ENCODE data around the gene UQCR10. TPM values are rescaled to one million over a fixed set of nuclear protein-coding genes. Genes with fewer than 3 reads are reported as not detected.
A peak's percentile ranks its signal among the peaks of the same experiment; 100 is the strongest.

UQCR10 gene
- total RNA-seq, 1 experiment from 2014 or later = 93.7 TPM

DNA sequence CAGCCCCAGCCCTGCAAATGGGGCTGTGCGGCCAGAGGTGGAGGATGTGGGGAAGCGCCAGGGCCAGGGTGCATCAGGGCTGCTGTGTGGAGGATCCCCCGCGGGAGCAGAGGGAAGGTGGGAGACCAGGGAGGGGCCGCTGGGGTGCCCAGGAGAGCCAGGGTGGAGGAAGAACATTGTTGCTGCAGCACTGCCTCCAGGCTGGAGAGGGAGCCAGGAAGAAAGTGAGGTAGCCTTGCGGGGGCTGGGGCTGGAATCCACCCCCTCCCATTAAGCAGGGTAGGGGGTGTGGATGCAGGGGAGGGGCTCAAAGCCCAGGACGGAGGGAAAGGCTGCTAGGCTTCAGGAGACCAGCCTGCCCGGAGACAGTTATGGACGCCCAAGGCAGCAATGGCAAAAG is 32.3 kb upstream of the UQCR10 start:
- Histone ChIP-seq H3K9me3 (ENCODE audit: control insufficient read depth, insufficient read depth, low read depth, low read length) (no peaks in the 10 kb centered on the region), H3K27ac (ENCODE audit: low read length) (no peak overlapping the region), H3K4me1 (ENCODE audit: control insufficient read depth, insufficient read depth, low read length) (peaks cover 2% of the 10 kb centered on the region; the same call in 1 of the 2 replicates), H3K4me3 (ENCODE audit: low read depth in 2 of 2, low read length in 2 of 2) (no peak overlapping the region), H3K27me3 (ENCODE audit: control insufficient read depth, insufficient read depth, low read length) (no peaks in the 10 kb centered on the region), H3K36me3 (ENCODE audit: control insufficient read depth, insufficient read depth, low read length) (no peaks in the 10 kb centered on the region)
- POLR2A ChIA-PET = no interaction called here
- no peak for TF ChIP-seq REST (IDR thresholded peaks at IDR 0.05; ENCODE audit: insufficient read depth in 1 of 2, low read depth in 2 of 2, low read length in 1 of 2)
- TF ChIP-seq, protein P1, sequence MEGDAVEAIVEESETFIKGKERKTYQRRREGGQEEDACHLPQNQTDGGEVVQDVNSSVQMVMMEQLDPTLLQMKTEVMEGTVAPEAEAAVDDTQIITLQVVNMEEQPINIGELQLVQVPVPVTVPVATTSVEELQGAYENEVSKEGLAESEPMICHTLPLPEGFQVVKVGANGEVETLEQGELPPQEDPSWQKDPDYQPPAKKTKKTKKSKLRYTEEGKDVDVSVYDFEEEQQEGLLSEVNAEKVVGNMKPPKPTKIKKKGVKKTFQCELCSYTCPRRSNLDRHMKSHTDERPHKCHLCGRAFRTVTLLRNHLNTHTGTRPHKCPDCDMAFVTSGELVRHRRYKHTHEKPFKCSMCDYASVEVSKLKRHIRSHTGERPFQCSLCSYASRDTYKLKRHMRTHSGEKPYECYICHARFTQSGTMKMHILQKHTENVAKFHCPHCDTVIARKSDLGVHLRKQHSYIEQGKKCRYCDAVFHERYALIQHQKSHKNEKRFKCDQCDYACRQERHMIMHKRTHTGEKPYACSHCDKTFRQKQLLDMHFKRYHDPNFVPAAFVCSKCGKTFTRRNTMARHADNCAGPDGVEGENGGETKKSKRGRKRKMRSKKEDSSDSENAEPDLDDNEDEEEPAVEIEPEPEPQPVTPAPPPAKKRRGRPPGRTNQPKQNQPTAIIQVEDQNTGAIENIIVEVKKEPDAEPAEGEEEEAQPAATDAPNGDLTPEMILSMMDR (IDR thresholded peaks at IDR 0.05) = no peak
- no TSS peak for BruUV-seq (replicated peaks)
- ATAC-seq (no peak), DNase-seq (ENCODE audit: low read depth, low spot score) (no peak)
- in situ Hi-C loops (cut with HindIII; ENCODE audit: low pct_unique_long_range_greater_than_20kb, low sequenced_read_pairs) (no loop called here), intact Hi-C loops (cut with micrococcal nuclease; ENCODE audit: unreplicated experiment) (no loop called here)
- CTCF ChIA-PET = no interaction called here

GRCh38 chr22:29735416-29735815 is 31.8 kb upstream of the UQCR10 start:
- Histone ChIP-seq H3K9me3 (ENCODE audit: control insufficient read depth, insufficient read depth, low read depth, low read length) (no peaks in the 10 kb centered on the region), H3K27me3 (ENCODE audit: control insufficient read depth, insufficient read depth, low read length) (no peaks in the 10 kb centered on the region), H3K4me3 (ENCODE audit: low read depth in 2 of 2, low read length in 2 of 2) (no peak overlapping the region), H3K36me3 (ENCODE audit: control insufficient read depth, insufficient read depth, low read length) (no peaks in the 10 kb centered on the region), H3K4me1 (ENCODE audit: control insufficient read depth, insufficient read depth, low read length) (peaks cover 2% of the 10 kb centered on the region; the same call in 1 of the 2 replicates), H3K27ac (ENCODE audit: low read length) (no peak overlapping the region)
- POLR2A ChIA-PET = no interaction called here
- in situ Hi-C loops (cut with HindIII; ENCODE audit: low pct_unique_long_range_greater_than_20kb, low sequenced_read_pairs) = no loop called here
- TF ChIP-seq, protein P1 (IDR thresholded peaks at IDR 0.05) = no peak
- no peak for TF ChIP-seq SIN3A (IDR thresholded peaks at IDR 0.05; ENCODE audit: borderline replicate concordance, insufficient read depth, low read depth, low read length)
- no peak for TF ChIP-seq TCF7L2 (IDR thresholded peaks at IDR 0.05; ENCODE audit: low read depth, low read length)
- no peak for TF ChIP-seq REST (IDR thresholded peaks at IDR 0.05; ENCODE audit: insufficient read depth in 1 of 2, low read depth in 2 of 2, low read length in 1 of 2)
- no peak for TF ChIP-seq POLR2AphosphoS5 (IDR thresholded peaks at IDR 0.05; ENCODE audit: low read depth, low read length)
- BruUV-seq (replicated peaks) = no TSS peak
- intact Hi-C loops (cut with micrococcal nuclease; ENCODE audit: unreplicated experiment) = no loop called here
- DNase-seq (ENCODE audit: low read depth, low spot score) (no peak), ATAC-seq (peak; percentile 19; the same call in 1 of the 2 replicates)
- CTCF ChIA-PET = no interaction called here

All from Panc1 (cell line).